SK-N-SH treated with all-trans-retinoic acid at 6 μM for 48 hours (cell line): ENCODE measurements around the gene CDKL5.

Experiments used
- ATAC-seq: fragments of 200-7000 bp; cut with Tn5 transposase; 3 replicates; pipeline ENCODE4 v1.9.1; 2020; ENCODE audit warnings: mild to moderate bottlenecking, moderate library complexity
- ARNTL ChIP-seq: fragments of 450-650 bp; formaldehyde crosslinking; IDR thresholded peaks from 2 replicates; pipeline ENCODE4 v1.5.0; 2020; ENCODE audit warnings: low read depth, mild to moderate bottlenecking, moderate library complexity, borderline replicate concordance
- BACH2 ChIP-seq: fragments of 250-450 bp; sonication (Bioruptor Pico); IDR thresholded peaks from 2 replicates; pipeline ENCODE4 v1.9.0; 2021; ENCODE audit warnings: mild to moderate bottlenecking, borderline replicate concordance
- ESRRG ChIP-seq: fragments of 250-450 bp; sonication (Bioruptor Pico); IDR thresholded peaks from 2 replicates; pipeline ENCODE4 v1.6.1; 2021; ENCODE audit warnings: mild to moderate bottlenecking
- GLIS3 ChIP-seq: fragments of 250-450 bp; sonication (Bioruptor Pico); IDR thresholded peaks from 2 replicates; pipeline ENCODE4 v1.5.0; 2020; ENCODE audit warnings: mild to moderate bottlenecking, moderate library complexity
- ISL1 ChIP-seq: fragments of 250-450 bp; sonication (Bioruptor Pico); IDR thresholded peaks from 2 replicates; pipeline ENCODE4 v2.1.2; 2022; ENCODE audit warnings: mild to moderate bottlenecking, moderate library complexity
- RARB ChIP-seq: fragments of 250-450 bp; sonication (Bioruptor Pico); IDR thresholded peaks from 2 replicates; pipeline ENCODE4 v1.8.0; 2021; ENCODE audit warnings: mild to moderate bottlenecking, moderate library complexity
- TOX ChIP-seq: fragments of 250-450 bp; sonication (Bioruptor Pico); IDR thresholded peaks from 2 replicates; pipeline ENCODE4 v1.8.0; 2021; ENCODE audit warnings: mild to moderate bottlenecking, moderate library complexity, borderline replicate concordance
- ZC3H10 ChIP-seq: fragments of 250-450 bp; sonication (Bioruptor Pico); IDR thresholded peaks from 2 replicates; pipeline ENCODE4 v1.5.1; 2021; ENCODE audit warnings: mild to moderate bottlenecking, moderate library complexity
- ZFP3 ChIP-seq: fragments of 250-450 bp; sonication (Bioruptor Pico); IDR thresholded peaks from 2 replicates; pipeline ENCODE4 v1.5.0; 2020; ENCODE audit warnings: mild to moderate bottlenecking, moderate library complexity
- ZFP30 ChIP-seq: fragments of 450-650 bp; formaldehyde crosslinking; IDR thresholded peaks from 2 replicates; pipeline ENCODE4 v1.5.0; 2022; ENCODE audit warnings: mild to moderate bottlenecking, moderate library complexity
- ZNF565 ChIP-seq: fragments of 450-650 bp; formaldehyde crosslinking; conservative IDR thresholded peaks from 2 replicates; pipeline ENCODE4 v1.5.0; 2020; ENCODE audit warnings: low read depth, mild to moderate bottlenecking, moderate library complexity
- ZNF70 ChIP-seq: fragments of 450-650 bp; formaldehyde crosslinking; IDR thresholded peaks from 2 replicates; pipeline ENCODE4 v1.5.0; 2020; ENCODE audit warnings: mild to moderate bottlenecking, moderate library complexity
- ZNF8 ChIP-seq: fragments of 450-650 bp; formaldehyde crosslinking; IDR thresholded peaks from 2 replicates; pipeline ENCODE4 v1.5.0; 2020; ENCODE audit warnings: mild to moderate bottlenecking, moderate library complexity
- TF ChIP-seq, protein P1 (sequence below): fragments of 250-450 bp; sonication (Bioruptor Pico); IDR thresholded peaks from 2 replicates; pipeline ENCODE4 v1.8.0; 2021; ENCODE audit warnings: low read depth, mild to moderate bottlenecking, moderate library complexity, borderline replicate concordance
- TF ChIP-seq, protein P2 (sequence below): fragments of 250-450 bp; sonication (Bioruptor Pico); IDR thresholded peaks from 2 replicates; pipeline ENCODE4 v1.8.0; 2020; ENCODE audit warnings: mild to moderate bottlenecking, moderate library complexity, borderline replicate concordance
- TF ChIP-seq, protein P3 (sequence below): fragments of 250-450 bp; sonication (Bioruptor Pico); IDR thresholded peaks from 2 replicates; pipeline ENCODE4 v1.5.0; 2020; ENCODE audit warnings: mild to moderate bottlenecking, moderate library complexity
- TF ChIP-seq, protein P4 (sequence below): fragments of 250-450 bp; sonication (Bioruptor Pico); IDR thresholded peaks from 2 replicates; pipeline ENCODE4 v1.5.1; 2021; ENCODE audit warnings: mild to moderate bottlenecking, moderate library complexity

CDKL5 gene

DNA sequence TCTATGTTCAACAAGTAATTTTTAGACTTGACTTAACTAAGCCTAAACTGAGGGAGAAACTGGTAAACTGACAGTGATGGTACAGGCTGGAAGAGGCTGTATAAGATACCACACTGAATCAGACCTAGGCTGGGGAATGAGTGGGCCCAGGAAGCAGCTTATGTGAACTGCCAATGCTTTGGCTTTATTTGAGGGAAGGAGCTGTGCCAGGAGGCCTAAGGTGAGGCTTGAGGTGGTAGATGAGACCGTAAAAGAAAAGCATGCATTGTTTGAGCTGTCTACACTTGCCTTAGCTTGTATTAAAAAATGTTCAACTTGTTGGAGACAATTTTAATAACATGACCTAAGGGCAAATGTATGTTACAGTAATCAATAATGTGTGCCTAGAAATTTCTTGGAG, 150.3 kb downstream of the CDKL5 start:
- no peak for ATAC-seq
- TF ChIP-seq, protein P1, sequence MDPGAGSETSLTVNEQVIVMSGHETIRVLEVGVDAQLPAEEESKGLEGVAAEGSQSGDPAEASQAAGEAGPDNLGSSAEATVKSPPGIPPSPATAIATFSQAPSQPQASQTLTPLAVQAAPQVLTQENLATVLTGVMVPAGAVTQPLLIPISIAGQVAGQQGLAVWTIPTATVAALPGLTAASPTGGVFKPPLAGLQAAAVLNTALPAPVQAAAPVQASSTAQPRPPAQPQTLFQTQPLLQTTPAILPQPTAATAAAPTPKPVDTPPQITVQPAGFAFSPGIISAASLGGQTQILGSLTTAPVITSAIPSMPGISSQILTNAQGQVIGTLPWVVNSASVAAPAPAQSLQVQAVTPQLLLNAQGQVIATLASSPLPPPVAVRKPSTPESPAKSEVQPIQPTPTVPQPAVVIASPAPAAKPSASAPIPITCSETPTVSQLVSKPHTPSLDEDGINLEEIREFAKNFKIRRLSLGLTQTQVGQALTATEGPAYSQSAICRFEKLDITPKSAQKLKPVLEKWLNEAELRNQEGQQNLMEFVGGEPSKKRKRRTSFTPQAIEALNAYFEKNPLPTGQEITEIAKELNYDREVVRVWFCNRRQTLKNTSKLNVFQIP (CRISPR knock-in tag) = no peak
- TF ChIP-seq RARB (CRISPR knock-in tag) = no peak
- no peak for TF ChIP-seq ZFP3 (CRISPR knock-in tag)
- TF ChIP-seq ZFP30 (CRISPR knock-in tag) = no peak
- TF ChIP-seq, protein P2, sequence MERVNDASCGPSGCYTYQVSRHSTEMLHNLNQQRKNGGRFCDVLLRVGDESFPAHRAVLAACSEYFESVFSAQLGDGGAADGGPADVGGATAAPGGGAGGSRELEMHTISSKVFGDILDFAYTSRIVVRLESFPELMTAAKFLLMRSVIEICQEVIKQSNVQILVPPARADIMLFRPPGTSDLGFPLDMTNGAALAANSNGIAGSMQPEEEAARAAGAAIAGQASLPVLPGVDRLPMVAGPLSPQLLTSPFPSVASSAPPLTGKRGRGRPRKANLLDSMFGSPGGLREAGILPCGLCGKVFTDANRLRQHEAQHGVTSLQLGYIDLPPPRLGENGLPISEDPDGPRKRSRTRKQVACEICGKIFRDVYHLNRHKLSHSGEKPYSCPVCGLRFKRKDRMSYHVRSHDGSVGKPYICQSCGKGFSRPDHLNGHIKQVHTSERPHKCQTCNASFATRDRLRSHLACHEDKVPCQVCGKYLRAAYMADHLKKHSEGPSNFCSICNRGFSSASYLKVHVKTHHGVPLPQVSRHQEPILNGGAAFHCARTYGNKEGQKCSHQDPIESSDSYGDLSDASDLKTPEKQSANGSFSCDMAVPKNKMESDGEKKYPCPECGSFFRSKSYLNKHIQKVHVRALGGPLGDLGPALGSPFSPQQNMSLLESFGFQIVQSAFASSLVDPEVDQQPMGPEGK = no peak
- TF ChIP-seq, protein P3, sequence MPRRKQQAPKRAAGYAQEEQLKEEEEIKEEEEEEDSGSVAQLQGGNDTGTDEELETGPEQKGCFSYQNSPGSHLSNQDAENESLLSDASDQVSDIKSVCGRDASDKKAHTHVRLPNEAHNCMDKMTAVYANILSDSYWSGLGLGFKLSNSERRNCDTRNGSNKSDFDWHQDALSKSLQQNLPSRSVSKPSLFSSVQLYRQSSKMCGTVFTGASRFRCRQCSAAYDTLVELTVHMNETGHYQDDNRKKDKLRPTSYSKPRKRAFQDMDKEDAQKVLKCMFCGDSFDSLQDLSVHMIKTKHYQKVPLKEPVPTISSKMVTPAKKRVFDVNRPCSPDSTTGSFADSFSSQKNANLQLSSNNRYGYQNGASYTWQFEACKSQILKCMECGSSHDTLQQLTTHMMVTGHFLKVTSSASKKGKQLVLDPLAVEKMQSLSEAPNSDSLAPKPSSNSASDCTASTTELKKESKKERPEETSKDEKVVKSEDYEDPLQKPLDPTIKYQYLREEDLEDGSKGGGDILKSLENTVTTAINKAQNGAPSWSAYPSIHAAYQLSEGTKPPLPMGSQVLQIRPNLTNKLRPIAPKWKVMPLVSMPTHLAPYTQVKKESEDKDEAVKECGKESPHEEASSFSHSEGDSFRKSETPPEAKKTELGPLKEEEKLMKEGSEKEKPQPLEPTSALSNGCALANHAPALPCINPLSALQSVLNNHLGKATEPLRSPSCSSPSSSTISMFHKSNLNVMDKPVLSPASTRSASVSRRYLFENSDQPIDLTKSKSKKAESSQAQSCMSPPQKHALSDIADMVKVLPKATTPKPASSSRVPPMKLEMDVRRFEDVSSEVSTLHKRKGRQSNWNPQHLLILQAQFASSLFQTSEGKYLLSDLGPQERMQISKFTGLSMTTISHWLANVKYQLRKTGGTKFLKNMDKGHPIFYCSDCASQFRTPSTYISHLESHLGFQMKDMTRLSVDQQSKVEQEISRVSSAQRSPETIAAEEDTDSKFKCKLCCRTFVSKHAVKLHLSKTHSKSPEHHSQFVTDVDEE (CRISPR knock-in tag) = no peak
- TF ChIP-seq ZNF70 (CRISPR knock-in tag) = no peak
- no peak for TF ChIP-seq BACH2 (CRISPR knock-in tag)
- TF ChIP-seq, protein P4, sequence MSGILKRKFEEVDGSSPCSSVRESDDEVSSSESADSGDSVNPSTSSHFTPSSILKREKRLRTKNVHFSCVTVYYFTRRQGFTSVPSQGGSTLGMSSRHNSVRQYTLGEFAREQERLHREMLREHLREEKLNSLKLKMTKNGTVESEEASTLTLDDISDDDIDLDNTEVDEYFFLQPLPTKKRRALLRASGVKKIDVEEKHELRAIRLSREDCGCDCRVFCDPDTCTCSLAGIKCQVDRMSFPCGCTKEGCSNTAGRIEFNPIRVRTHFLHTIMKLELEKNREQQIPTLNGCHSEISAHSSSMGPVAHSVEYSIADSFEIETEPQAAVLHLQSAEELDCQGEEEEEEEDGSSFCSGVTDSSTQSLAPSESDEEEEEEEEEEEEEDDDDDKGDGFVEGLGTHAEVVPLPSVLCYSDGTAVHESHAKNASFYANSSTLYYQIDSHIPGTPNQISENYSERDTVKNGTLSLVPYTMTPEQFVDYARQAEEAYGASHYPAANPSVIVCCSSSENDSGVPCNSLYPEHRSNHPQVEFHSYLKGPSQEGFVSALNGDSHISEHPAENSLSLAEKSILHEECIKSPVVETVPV (CRISPR knock-in tag) = no peak
- no peak for TF ChIP-seq ISL1 (CRISPR knock-in tag)
- TF ChIP-seq GLIS3 (CRISPR knock-in tag) = no peak
- TF ChIP-seq ZNF565 (CRISPR knock-in tag) = no peak
- TF ChIP-seq ZC3H10 = no peak
- TF ChIP-seq, all 23 proteins: peak for 0

DNA sequence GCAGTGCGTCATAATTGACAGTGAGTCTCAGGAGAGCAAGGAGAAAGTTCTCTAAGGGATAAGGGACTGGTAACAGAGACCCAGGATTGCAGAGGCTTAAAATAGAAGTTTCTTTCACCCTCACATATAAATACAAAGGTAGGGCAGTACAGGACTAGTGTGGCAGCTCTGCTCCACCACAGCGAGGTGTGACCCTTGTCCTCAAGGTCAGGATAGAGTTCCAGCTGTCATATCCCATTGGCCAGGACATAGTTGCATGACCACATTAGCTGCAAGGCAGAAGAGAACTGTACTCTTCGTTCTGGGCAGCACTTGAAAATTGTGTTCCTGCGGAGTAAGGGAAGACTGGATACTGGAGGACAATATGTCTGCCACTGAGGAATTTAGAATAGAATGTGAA, 152.0 kb downstream of the CDKL5 start:
- no peak for ATAC-seq
- TF ChIP-seq ESRRG (CRISPR knock-in tag) (no peak), BACH2 (CRISPR knock-in tag) (no peak), ZFP30 (CRISPR knock-in tag) (no peak)
- TF ChIP-seq, protein P1 (CRISPR knock-in tag) = no peak

DNA sequence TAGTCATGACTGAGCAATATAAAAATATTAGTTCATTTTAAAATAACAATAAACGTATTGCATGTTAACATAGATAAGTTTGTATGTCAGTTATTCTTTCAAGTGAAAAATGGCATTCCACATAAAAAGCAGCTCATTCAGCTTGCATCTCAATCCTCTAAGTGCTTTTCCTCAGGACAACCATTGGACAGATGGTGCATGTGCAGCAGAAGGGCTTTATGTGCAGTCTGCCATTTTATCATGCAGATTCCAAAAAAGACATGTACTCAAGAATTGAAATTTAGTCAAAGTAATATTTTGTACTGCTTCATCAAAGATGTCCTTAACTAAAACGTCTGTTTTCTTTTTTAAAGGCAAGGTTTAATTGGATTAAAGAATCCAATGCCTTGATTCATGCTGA, 153.1 kb downstream of the CDKL5 start:
- ATAC-seq = no peak
- TF ChIP-seq RARB (CRISPR knock-in tag) = no peak
- no peak for TF ChIP-seq ARNTL (CRISPR knock-in tag)
- TF ChIP-seq ZC3H10 = no peak
- no peak for TF ChIP-seq ZNF8 (CRISPR knock-in tag)
- TF ChIP-seq ESRRG (CRISPR knock-in tag) = no peak
- TF ChIP-seq ZNF565 (CRISPR knock-in tag) = no peak
- TF ChIP-seq ZNF70 (CRISPR knock-in tag) = no peak
- TF ChIP-seq, protein P4 (CRISPR knock-in tag) = no peak
- no peak for TF ChIP-seq TOX
